Tibial nerve (tissue), 3 donors: Measurements from ENCODE around the gene DNMT3A.

Experiments
- CTCF ChIP-seq, 5 experiments: fragments of 200-600 bp in 3 of 5; fragments of 450-650 bp in 2 of 5; sonication (generic) in 3 of 5; IDR thresholded peaks; one replicate each; pipeline ENCODE4 v1.5.1; 2016 to 2019; ENCODE audit warnings: antibody characterized with exemption in 5 of 5, mild to moderate bottlenecking in 3 of 5, moderate library complexity in 2 of 5
- POLR2A ChIP-seq, 2 donors: fragments of 450-650 bp; IDR thresholded peaks; one replicate each; pipeline ENCODE4 v1.6.1; 2017; ENCODE audit warnings: antibody characterized with exemption in 2 of 2, mild to moderate bottlenecking in 2 of 2, moderate library complexity in 2 of 2

GRCh38 chr2:25311865-25312575, 29.7 kb downstream of the DNMT3A start:
- TF ChIP-seq CTCF (IDR thresholded peaks at IDR 0.05) (no peak), POLR2A (IDR thresholded peaks at IDR 0.05) (no peak)
